ENCODE measurements around the gene PTGES3L.
"Not testable (repeated sequence)": the region's sequence is repeated elsewhere in the genome, so short reads cannot be mapped to it uniquely, and the experiment has no call there.

The PTGES3L gene

GRCh38 chr17:42924891-42925290, 55.0 kb downstream of the PTGES3L start:
- Mint-ChIP-seq H3K4me3 (no peak overlapping the region), H3K4me1 (ENCODE audit: low read depth) (peaks cover 12% of the 10 kb centered on the region), H3K36me3 (ENCODE audit: low read depth) (no peaks in the 10 kb centered on the region), H3K27ac (no peak overlapping the region), H3K9me3 (no peaks in the 10 kb centered on the region), H3K27me3 (ENCODE audit: low read depth) (peaks cover 8% of the 10 kb centered on the region)
- no peak for DNase-seq (ENCODE audit: low spot score)

GRCh38 chr17:42923472-42923871, 56.4 kb downstream of the PTGES3L start:
- not testable (repeated sequence) for DNase-seq (ENCODE audit: low spot score); H3K4me1 Mint-ChIP-seq (ENCODE audit: low read depth); H3K9me3 Mint-ChIP-seq; H3K27ac Mint-ChIP-seq; H3K36me3 Mint-ChIP-seq (ENCODE audit: low read depth); H3K4me3 Mint-ChIP-seq
- peaks cover 13% of the 10 kb centered on the region for H3K27me3 Mint-ChIP-seq (ENCODE audit: low read depth)

GRCh38 chr17:42922294-42922693, 57.6 kb downstream of the PTGES3L start:
- Mint-ChIP-seq H3K27ac (no peak overlapping the region), H3K4me3 (no peak overlapping the region), H3K27me3 (ENCODE audit: low read depth) (peaks cover 13% of the 10 kb centered on the region), H3K36me3 (ENCODE audit: low read depth) (no peaks in the 10 kb centered on the region), H3K9me3 (no peaks in the 10 kb centered on the region), H3K4me1 (ENCODE audit: low read depth) (peaks cover 2% of the 10 kb centered on the region)
- no peak for DNase-seq (ENCODE audit: low spot score)

GRCh38 chr17:42920922-42921321, 59.0 kb downstream of the PTGES3L start:
- no peak overlapping the region for H3K27ac Mint-ChIP-seq
- H3K9me3 Mint-ChIP-seq: no peaks in the 10 kb centered on the region
- H3K4me3 Mint-ChIP-seq: no peak overlapping the region
- no peaks in the 10 kb centered on the region for H3K36me3 Mint-ChIP-seq (ENCODE audit: low read depth)
- no peak for DNase-seq (ENCODE audit: low spot score)
- peaks cover 2% of the 10 kb centered on the region for H3K4me1 Mint-ChIP-seq (ENCODE audit: low read depth)
- peaks cover 13% of the 10 kb centered on the region for H3K27me3 Mint-ChIP-seq (ENCODE audit: low read depth)

- Mint-ChIP-seq H3K27ac (no peak overlapping the region), H3K36me3 (ENCODE audit: low read depth) (no peaks in the 10 kb centered on the region), H3K4me1 (ENCODE audit: low read depth) (peaks cover 2% of the 10 kb centered on the region), H3K9me3 (no peaks in the 10 kb centered on the region), H3K27me3 (ENCODE audit: low read depth) (peaks cover 13% of the 10 kb centered on the region), H3K4me3 (no peak overlapping the region)
- no peak for DNase-seq (ENCODE audit: low spot score)
These were observed 59.6 kb downstream of the PTGES3L start for GRCh38 chr17:42920106-42920900.

GRCh38 chr17:42919522-42920077, 60.3 kb downstream of the PTGES3L start:
- H3K36me3 Mint-ChIP-seq (ENCODE audit: low read depth); H3K4me3 Mint-ChIP-seq; H3K4me1 Mint-ChIP-seq (ENCODE audit: low read depth); DNase-seq (ENCODE audit: low spot score); H3K9me3 Mint-ChIP-seq; H3K27ac Mint-ChIP-seq: not testable (repeated sequence)
- peaks cover 13% of the 10 kb centered on the region for H3K27me3 Mint-ChIP-seq (ENCODE audit: low read depth)

- DNase-seq (ENCODE audit: low spot score): no peak
- H3K27ac Mint-ChIP-seq: no peak overlapping the region
- no peak overlapping the region for H3K4me3 Mint-ChIP-seq
- H3K9me3 Mint-ChIP-seq: no peaks in the 10 kb centered on the region
- H3K4me1 Mint-ChIP-seq (ENCODE audit: low read depth): peaks cover 2% of the 10 kb centered on the region
- no peaks in the 10 kb centered on the region for H3K36me3 Mint-ChIP-seq (ENCODE audit: low read depth)
- peaks cover 13% of the 10 kb centered on the region for H3K27me3 Mint-ChIP-seq (ENCODE audit: low read depth)
These were observed 60.9 kb downstream of the PTGES3L start for GRCh38 chr17:42918902-42919521.

All from T-helper 2 cell treated with Interferon-gamma antibody and Interleukin-4, amounts not matched to agents 5 μg/mL and 100 μg/mL, for 36 hours (primary cell).